ENCODE results near the gene RNF31. TPM values are rescaled to one million over a fixed set of nuclear protein-coding genes. Genes with fewer than 3 reads are reported as not detected.

RNF31 gene
- polyA plus RNA-seq, 2 of the 4 experiments (the other 2 are of a cell fraction) = 5.7 to 20.8 TPM

DNA sequence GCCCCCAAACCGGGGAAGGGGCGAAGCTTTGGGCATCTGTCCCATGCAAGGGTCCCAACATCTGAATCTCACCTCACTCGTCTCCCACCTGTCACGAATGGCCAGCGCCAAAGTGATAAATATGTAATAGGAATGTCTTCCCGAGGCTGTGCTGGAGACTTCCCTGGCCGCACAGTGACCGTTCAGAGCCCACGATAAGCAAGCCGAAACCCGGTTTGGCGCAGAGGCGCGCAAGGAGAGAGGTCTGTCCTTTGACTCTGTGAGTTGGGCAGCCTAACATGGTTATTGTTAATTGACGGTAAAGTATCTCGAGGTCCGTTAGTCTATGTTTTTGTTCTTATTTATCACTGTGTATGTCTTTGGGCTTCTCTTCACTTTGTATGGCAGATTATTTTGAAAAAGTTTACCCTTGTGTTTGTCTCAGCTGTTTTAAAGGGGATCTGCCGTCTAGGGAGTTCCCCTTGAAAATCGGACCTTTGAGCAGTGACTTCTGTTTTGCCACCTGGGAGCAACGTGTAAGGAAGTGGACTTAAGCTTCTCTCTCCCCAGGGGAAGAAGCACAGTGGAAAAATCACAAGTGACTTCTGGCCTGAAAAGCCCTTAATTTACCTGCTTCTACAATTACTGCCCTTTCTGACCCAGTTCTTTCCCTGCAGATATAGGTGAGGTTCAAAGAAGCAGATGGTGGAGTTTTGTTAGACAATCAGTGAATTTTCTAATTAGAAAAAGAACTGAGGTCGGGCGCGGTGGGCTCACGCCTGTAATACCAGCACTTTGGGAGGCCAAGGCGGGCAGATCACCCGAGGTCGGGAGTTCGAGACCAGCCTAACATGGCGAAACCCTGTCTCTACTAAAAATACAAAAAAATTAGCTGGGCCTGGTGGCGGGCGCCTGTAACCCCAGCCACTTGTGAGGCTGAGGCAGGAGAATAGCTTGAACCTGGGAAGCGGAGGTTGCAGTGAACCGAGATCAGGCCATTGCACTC, 49.1 kb downstream of the RNF31 start:
- H3K4me3 ChIP-seq = peak overlapping the region; percentile 62
- peak overlapping the region; percentile 88 to 98 for H3K27ac ChIP-seq
- DNase-seq (ENCODE audit: low read depth in 1 of 2, low spot score in 1 of 2) = peak in 1 of 2 experiments; percentile 27
- ATAC-seq = peak; percentile 27 to 51; a peak in 5 of 6 replicates
- H3K4me2 ChIP-seq = peak overlapping the region; percentile 77
- TF ChIP-seq SMC3 (IDR thresholded peaks at IDR 0.05) (no peak), RFX5 (IDR thresholded peaks at IDR 0.05) (no peak), TP53 (CRISPR knock-in tag; IDR thresholded peaks at IDR 0.05) (no peak), HOXB5 (CRISPR knock-in tag; IDR thresholded peaks at IDR 0.05) (no peak), PHF8 (IDR thresholded peaks at IDR 0.05; ENCODE audit: borderline replicate concordance, low read depth) (no peak), BHLHE40 (IDR thresholded peaks at IDR 0.05; ENCODE audit: low read depth, low read length) (no peak), KDM1A (IDR thresholded peaks at IDR 0.05; ENCODE audit: low read depth) (no peak), EHF (CRISPR knock-in tag; IDR thresholded peaks at IDR 0.05) (no peak), CBX8 (IDR thresholded peaks at IDR 0.05) (no peak), RNF2 (IDR thresholded peaks at IDR 0.05; ENCODE audit: borderline replicate concordance, low read depth) (no peak), HOXB13 (CRISPR knock-in tag; IDR thresholded peaks at IDR 0.05; ENCODE audit: low read depth) (no peak), SREBF2 (IDR thresholded peaks at IDR 0.05) (no peak), ZC3H11A (IDR thresholded peaks at IDR 0.05) (no peak), CEBPB (IDR thresholded peaks at IDR 0.05) (no peak), NPAS2 (CRISPR knock-in tag; IDR thresholded peaks at IDR 0.05; ENCODE audit: borderline replicate concordance) (no peak), FOSB (CRISPR knock-in tag; IDR thresholded peaks at IDR 0.05) (no peak), ZNF302 (CRISPR knock-in tag; IDR thresholded peaks at IDR 0.05) (no peak), HMGXB4 (CRISPR knock-in tag; IDR thresholded peaks at IDR 0.05; ENCODE audit: borderline replicate concordance) (no peak), HOXA7 (CRISPR knock-in tag; IDR thresholded peaks at IDR 0.05) (no peak)
- TF ChIP-seq, protein P1, sequence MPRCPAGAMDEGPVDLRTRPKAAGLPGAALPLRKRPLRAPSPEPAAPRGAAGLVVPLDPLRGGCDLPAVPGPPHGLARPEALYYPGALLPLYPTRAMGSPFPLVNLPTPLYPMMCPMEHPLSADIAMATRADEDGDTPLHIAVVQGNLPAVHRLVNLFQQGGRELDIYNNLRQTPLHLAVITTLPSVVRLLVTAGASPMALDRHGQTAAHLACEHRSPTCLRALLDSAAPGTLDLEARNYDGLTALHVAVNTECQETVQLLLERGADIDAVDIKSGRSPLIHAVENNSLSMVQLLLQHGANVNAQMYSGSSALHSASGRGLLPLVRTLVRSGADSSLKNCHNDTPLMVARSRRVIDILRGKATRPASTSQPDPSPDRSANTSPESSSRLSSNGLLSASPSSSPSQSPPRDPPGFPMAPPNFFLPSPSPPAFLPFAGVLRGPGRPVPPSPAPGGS (IDR thresholded peaks at IDR 0.05) = no peak
- ChIA-PET CTCF (interaction anchor here (0.6 to 1.9 kb wide), 9 partner anchors 7 to 101 kb away, joined by 3 to 7 read pairs (median 4); partner anchors contain the start of genes IRF9 and MDP1), POLR2A (interaction anchor here (0.5 to 1.9 kb wide), 10 partner anchors 9 to 246 kb away, joined by 3 to 36 read pairs (median 6); partner anchors contain the start of genes CHMP4A, MDP1, RABGGTA and RNF31)
- 48% methylated on average over 33 of the region's 33 CpGs for WGBS (ENCODE audit: missing lambda C conversion rate)
- FAIRE-seq = no peak
- peaks cover 14% of the 10 kb centered on the region; the same call in 2 of the 3 replicates for H3K4me1 ChIP-seq
- no peaks in the 10 kb centered on the region for H3K9me3 ChIP-seq

- TF ChIP-seq, protein P2, sequence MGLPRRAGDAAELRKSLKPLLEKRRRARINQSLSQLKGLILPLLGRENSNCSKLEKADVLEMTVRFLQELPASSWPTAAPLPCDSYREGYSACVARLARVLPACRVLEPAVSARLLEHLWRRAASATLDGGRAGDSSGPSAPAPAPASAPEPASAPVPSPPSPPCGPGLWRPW (IDR thresholded peaks at IDR 0.05) = no peak
- no peak for TF ChIP-seq GATA3 (IDR thresholded peaks at IDR 0.05; ENCODE audit: borderline replicate concordance)
- no peak for TF ChIP-seq JUNB (IDR thresholded peaks at IDR 0.05)
- no peak for TF ChIP-seq CHD4 (IDR thresholded peaks at IDR 0.05; ENCODE audit: borderline replicate concordance)
- no peak for TF ChIP-seq TFCP2L1 (CRISPR knock-in tag; IDR thresholded peaks at IDR 0.05)
- no peak for TF ChIP-seq RARB (CRISPR knock-in tag; IDR thresholded peaks at IDR 0.05)
- TF ChIP-seq HOXB5 (CRISPR knock-in tag; IDR thresholded peaks at IDR 0.05) = no peak
- Histone ChIP-seq H3K4me1 (peaks cover 14% of the 10 kb centered on the region; the same call in 2 of the 3 replicates), H3K27ac (no peak overlapping the region), H3K4me2 (peak overlapping the region; percentile 77), H3K4me3 (no peak overlapping the region; the same call in 2 of the 3 replicates), H3K9me3 (0 out of 3 replicates have a peak, but pooled peaks cover 3% of the 10 kb centered on the region)
- FAIRE-seq = no peak
- DNase-seq (ENCODE audit: low read depth in 1 of 2, low spot score in 1 of 2) = no peak
- no peak for ATAC-seq
- ChIA-PET CTCF (interaction anchor here (0.9 to 1.8 kb wide), 2 partner anchors 13 to 19 kb away, joined by 3 to 7 read pairs; partner anchors contain the start of gene MDP1), POLR2A (no interaction called here)
- 86% methylated on average over 2 of the region's 2 CpGs for WGBS (ENCODE audit: missing lambda C conversion rate)
Measured at GRCh38 chr14:24197056-24197450, 49.8 kb downstream of the RNF31 start.
